Tibial artery (tissue), 4 donors: ENCODE results near the gene TMEM30A.

Source experiments
- DNase-seq, 2 donors: peaks; one replicate each; pipeline ENCODE4 v3.0.0-alpha.2; 2019
- H3K27ac ChIP-seq, 2 donors: fragments of 200-600 bp; sonication (generic) in 1 of 2; 1 replicate in 1 of 2; 2 replicates in 1 of 2; pipeline ENCODE4 v1.5.1; 2018 to 2019; ENCODE audit warnings: mild to moderate bottlenecking in 1 of 2
- H3K27me3 ChIP-seq, 2 donors: fragments of 200-600 bp; sonication (generic) in 1 of 2; one replicate each; pipeline versions ENCODE4 v1.5.1 to v1.6.0; 2016 to 2019
- H3K36me3 ChIP-seq, 3 donors: fragments of 200-600 bp; sonication (generic) in 2 of 3; one replicate each; pipeline ENCODE4 v1.5.1; 2016 to 2019; ENCODE audit warnings: mild to moderate bottlenecking in 2 of 3
- H3K4me1 ChIP-seq, 4 donors: fragments of 200-600 bp; sonication (generic) in 2 of 4; 1 replicate in 3 of 4; 2 replicates in 1 of 4; pipeline ENCODE4 v1.5.1; 2016 to 2019
- H3K4me3 ChIP-seq, 2 donors: fragments of 200-600 bp; sonication (generic) in 1 of 2; 1 replicate in 1 of 2; 2 replicates in 1 of 2; pipeline ENCODE4 v1.5.1; 2018 to 2019; ENCODE audit warnings: mild to moderate bottlenecking in 2 of 2
- H3K9me3 ChIP-seq, 3 donors: fragments of 200-600 bp; sonication (generic) in 1 of 3; one replicate each; pipeline ENCODE4 v1.5.1; 2016 to 2019
- CTCF ChIP-seq, 2 experiments: fragments of 200-600 bp in 1 of 2; fragments of 450-650 bp in 1 of 2; IDR thresholded peaks; one replicate each; pipeline ENCODE4 v1.5.1; 2017 to 2019; ENCODE audit warnings: antibody characterized with exemption in 2 of 2, mild to moderate bottlenecking in 1 of 2, moderate library complexity in 1 of 2
- intact Hi-C: fragments of 100-400 bp; cut with DNase I; formaldehyde crosslinking; loops from one replicate; pipeline ENCODE4 v1.15.0; 2023; ENCODE audit warnings: low total_unique reads

The TMEM30A gene

GRCh38 chr6:75224303-75224926 lies 60.2 kb downstream of the TMEM30A start:
- H3K27me3 ChIP-seq, result no peaks in the 10 kb centered on the region
- no peaks in the 10 kb centered on the region for H3K36me3 ChIP-seq
- intact Hi-C loops, result no loop called here
- H3K4me3 ChIP-seq, result no peak overlapping the region
- DNase-seq, result no peak
- no peaks in the 10 kb centered on the region for H3K9me3 ChIP-seq
- TF ChIP-seq CTCF (IDR thresholded peaks at IDR 0.05), result no peak
- H3K27ac ChIP-seq, result no peak overlapping the region
- peaks cover 0 to 20% (median under 1%) of the 10 kb centered on the region in 4 donors for H3K4me1 ChIP-seq

- peaks cover 0 to 20% (median under 1%) of the 10 kb centered on the region in 4 donors for H3K4me1 ChIP-seq
- no peak for TF ChIP-seq CTCF (IDR thresholded peaks at IDR 0.05)
- intact Hi-C loops, result no loop called here
- DNase-seq, result no peak
- no peaks in the 10 kb centered on the region for H3K9me3 ChIP-seq
- H3K27me3 ChIP-seq, result no peaks in the 10 kb centered on the region
- H3K27ac ChIP-seq, result no peak overlapping the region
- H3K4me3 ChIP-seq, result no peak overlapping the region
- H3K36me3 ChIP-seq, result no peaks in the 10 kb centered on the region
Observed at GRCh38 chr6:75223428-75223827, 61.2 kb downstream of the TMEM30A start.

DNA sequence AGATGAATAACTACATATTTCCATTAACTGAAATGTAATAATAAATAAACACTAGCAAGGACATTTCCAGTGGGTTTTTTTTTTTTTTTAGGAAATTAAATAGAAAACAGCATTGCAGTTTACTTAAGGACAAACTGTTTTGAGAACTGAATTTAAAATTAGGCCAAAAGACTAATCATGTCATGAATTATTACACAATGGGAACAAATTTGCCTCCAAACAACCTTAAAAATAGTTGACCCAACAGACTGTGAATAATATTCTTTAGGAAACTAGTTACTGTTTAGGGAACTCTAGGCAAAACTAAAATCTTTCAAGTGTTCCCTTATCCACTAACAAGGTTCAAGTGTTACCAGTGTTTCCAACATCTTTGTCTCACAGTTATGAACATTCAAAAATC lies 62.3 kb downstream of the TMEM30A start:
- Histone ChIP-seq H3K27ac (no peak overlapping the region), H3K27me3 (no peaks in the 10 kb centered on the region), H3K36me3 (no peaks in the 10 kb centered on the region), H3K4me3 (no peak overlapping the region), H3K9me3 (no peaks in the 10 kb centered on the region), H3K4me1 (peaks cover 0 to 25% (median under 1%) of the 10 kb centered on the region in 4 donors)
- no peak for DNase-seq
- intact Hi-C loops, result no loop called here
- TF ChIP-seq CTCF (IDR thresholded peaks at IDR 0.05), result no peak

- no peak for DNase-seq
- Histone ChIP-seq H3K9me3 (no peaks in the 10 kb centered on the region), H3K27me3 (no peaks in the 10 kb centered on the region), H3K4me3 (no peak overlapping the region), H3K36me3 (no peaks in the 10 kb centered on the region), H3K27ac (no peak overlapping the region), H3K4me1 (peaks cover 0 to 25% (median under 1%) of the 10 kb centered on the region in 4 donors)
- TF ChIP-seq CTCF (IDR thresholded peaks at IDR 0.05), result no peak
- intact Hi-C loops, result no loop called here
Observed at GRCh38 chr6:75221116-75221515, 63.5 kb downstream of the TMEM30A start.

DNA sequence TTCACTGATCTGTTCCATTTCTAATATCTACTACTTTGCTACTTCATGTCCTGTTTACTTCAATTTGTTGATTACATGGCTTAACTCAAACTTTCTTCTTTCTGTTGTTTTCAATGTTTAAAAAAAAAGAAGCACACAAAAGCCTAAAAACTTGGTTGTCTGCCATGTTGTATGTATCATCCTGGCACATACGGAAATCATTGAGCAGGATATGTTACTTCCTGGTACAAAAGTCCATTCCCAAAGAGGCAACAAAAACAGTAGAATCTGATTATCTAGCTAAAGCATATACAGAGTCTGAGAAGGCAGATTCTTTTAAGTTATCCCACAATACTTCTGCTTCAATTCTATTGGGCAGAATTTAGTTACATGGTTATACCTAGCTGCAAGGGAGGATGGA lies 64.2 kb downstream of the TMEM30A start:
- intact Hi-C loops, result no loop called here
- DNase-seq, result no peak
- H3K4me1 ChIP-seq, result peaks cover 0 to 22% (median under 1%) of the 10 kb centered on the region in 4 donors

More for the DNA sequence above, 64.2 kb downstream of the TMEM30A start:
- Histone ChIP-seq H3K4me3 (no peak overlapping the region), H3K27me3 (no peaks in the 10 kb centered on the region), H3K9me3 (no peaks in the 10 kb centered on the region), H3K36me3 (no peaks in the 10 kb centered on the region), H3K27ac (no peak overlapping the region)
- TF ChIP-seq CTCF (IDR thresholded peaks at IDR 0.05), result no peak
